Hematopoietic multipotent progenitor cell treated with erythropoietin and hydrocortisone succinate and interleukin-3 and kit ligand, for 6 days (in vitro differentiated cells): ENCODE data around the gene IGF2BP1.
"Not testable (repeated sequence)": the region's sequence is repeated elsewhere in the genome, so short reads cannot be mapped to it uniquely, and the experiment has no call there.

ENCODE experiments used
- DNase-seq: peaks from one replicate; pipeline ENCODE4 v3.0.0-alpha.2; 2015

IGF2BP1 gene

DNA sequence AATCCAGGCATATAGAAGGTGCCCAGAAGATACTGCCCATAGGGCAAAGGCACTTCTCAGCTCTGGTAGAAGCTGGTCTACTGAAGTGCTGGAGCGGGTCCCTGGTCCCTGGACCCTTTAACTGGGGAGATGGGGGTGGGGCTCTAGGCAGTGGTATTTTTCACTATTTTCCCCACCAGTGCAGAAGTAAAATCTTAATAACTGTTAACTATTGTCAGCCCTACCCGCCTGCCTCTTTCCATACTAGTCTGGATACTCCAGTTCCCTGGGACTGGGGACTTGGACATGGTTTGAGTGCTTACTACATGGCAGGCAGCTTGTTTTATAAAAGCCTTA is 24.6 kb downstream of the IGF2BP1 start:
- DNase-seq: no peak

DNA sequence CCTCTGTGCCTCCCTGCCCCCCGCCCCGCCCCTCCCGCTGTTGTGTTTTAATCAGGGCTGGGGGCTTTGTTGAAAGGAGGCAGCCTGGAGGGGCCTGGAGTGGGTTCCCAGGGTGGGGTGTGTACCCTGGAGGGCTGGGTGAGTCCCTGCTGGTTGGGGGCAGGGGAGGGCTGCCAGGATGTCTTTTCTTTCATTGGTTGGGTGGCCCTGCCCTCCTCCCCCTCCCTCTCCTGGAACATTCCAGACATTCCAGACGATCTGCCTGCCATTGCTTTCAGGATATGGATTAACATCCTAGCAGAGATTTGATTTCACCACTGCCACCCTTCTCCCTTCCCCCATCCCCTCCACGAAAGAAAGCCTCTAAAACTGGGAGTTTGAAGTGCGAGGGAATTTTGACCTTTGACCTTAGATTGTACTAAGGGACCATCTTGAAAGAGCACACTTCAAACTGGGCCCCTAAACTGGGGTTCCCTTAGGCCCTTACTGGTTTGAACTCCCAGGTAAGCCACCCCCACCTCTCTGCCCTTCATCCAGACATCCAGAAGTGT is 25.3 kb downstream of the IGF2BP1 start:
- DNase-seq: no peak

DNA sequence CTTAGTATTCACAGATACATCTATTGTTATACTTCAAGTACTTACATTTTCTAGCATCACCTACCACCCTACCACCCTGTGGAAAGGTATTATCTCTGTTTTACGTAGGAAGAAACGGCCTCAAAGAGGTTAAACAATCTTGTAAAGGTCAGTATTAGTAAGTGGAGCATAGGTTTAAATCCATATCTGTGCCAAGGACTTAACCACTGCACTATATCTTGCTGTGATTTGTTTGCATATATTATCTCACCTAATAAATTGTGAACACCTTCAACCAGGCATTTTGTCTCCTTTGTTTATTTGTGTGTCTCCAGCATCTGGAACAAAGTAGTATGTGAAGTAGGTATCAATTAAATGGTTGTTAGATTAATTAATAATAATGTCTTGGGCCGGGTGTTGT is 27.3 kb downstream of the IGF2BP1 start:
- no peak for DNase-seq

DNA sequence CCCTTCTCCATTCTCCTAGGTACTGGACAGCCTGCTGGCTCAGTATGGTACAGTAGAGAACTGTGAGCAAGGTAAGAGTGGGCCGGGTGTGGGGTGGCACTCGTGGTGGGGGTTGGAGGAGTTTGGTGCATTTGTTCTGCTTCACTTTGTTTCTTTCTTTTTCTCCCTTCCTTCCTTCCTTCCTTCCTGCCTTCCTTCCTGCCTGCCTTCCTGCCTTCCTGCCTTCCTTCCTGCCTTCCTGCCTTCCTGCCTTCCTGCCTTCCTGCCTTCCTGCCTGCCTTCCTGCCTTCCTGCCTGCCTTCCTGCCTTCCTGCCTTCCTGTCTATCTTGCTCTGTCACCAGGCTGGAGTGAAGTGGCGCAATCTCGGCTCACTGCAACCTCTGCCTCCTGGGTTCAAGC is 29.3 kb downstream of the IGF2BP1 start:
- DNase-seq: not testable (repeated sequence)

DNA sequence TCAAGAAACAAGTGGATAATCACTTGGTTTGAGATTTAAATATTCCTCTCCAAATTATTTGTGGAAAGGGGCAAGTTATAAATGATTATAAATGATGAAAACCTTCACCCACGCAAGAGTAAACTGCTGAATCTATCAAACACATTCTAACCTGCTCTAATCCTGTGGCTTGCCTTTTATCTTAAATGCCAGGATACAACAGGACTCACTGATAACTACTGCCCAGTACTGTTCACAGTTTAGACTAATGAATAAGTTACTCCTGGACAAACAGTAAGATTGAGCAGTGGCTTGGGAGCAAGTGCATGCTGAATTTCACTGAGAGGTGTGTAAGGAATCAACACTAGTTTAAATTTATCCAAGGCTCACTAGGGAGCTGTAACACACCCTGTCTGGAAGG is 31.1 kb downstream of the IGF2BP1 start:
- DNase-seq: peak; percentile 59

DNA sequence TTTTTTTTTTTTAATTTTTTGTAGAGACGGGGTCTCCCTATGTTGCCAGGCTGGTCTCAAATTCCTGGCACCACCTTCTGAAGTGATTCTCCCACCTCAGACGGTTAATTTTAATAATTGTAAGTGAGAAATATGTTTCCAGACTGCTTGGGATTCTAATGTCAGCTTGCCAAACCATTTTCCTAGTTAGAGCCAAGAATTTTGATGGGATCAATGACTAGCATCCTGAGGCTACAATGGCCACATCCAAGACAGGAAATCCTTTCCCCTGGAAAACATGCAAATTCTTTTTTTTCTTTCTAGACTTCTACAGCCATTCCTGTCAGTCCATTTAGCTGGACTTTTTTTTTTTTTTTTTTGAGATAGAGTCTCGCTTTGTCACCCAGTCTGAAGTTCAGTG is 32.6 kb downstream of the IGF2BP1 start:
- DNase-seq: no peak

DNA sequence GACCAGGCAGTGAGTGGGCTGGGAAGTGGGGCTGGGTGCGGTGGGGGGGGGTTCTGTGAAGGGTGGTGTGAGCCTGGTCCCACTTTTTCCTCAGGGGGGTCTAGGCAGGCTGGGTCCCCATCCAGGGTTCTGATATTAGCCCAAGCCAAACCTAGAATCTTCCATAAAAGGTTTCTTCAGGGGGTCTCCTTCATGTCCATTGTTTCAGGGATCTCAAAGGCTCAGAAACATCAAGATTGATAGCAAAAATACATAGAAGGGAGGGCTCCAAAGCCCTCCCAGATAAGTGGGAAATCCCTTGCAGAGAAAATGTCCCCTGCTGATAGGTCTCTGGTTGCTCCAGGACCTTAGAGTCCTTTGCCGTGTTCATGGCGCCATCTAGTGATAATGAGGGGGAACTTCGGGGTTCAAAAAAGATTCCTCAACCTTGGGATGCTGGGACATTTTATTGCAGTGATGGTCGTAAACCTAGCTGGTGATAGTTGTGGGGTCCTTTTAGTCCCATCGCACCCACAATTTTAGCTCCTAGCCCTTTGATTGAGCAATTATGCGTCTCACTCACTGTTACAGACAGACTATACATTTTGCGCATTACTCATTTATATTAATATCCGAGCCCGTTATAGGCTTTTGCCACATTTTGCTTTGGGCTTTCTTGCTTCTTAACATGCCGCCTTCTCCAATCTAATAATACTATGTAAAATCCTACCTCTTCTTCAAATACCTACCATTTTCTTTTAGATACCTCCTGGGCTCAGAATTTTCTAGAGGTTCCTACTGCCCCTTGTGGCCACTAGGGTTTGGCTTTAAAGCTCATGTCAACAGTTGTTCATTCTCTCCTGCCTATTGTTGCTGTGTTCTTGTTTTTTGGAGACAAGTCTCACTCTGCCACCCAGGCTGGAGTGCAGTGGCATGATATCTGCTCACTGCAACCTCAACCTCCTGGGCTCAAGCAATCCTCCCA is 35.1 kb downstream of the IGF2BP1 start:
- DNase-seq: peak; percentile 88

DNA sequence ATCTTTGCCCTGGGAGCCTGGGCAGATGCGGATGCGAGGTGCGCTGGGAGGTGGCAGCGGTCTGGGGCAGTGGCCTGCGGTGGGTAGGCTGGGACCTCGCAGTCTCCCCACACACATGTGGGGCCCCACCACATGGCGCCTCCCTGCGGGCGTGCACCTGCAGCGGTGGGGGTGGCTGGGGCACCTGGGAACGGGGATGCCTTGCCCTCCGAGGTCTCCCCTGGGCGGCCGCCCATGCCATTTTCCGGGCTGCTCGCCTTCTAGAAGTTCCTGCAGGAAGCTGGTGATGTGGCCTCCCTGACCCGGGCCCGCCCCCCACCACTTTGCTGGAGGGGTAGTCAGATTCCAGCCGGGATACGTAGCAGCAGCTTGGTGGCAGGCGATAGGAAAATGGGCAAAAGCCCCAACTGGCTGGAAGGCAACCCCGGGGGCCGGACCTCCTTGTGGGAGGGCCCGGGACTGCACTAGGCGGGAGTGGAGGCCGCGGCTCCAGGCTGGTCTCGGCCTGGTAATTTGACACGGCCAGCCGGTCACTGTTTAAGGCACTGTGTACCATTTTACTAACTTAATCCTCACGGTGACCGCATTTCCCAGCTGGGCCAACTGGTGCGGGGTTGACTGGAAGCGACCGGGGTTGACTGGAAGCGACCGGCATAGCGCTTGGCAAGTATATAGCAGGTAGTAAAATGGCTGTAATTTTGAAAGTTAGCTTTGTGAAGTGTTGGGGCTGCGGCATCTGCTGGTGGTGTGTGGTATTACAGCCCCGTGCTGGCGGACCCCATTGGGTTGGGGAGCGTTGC is 38.5 kb downstream of the IGF2BP1 start:
- DNase-seq: peak; percentile 56

DNA sequence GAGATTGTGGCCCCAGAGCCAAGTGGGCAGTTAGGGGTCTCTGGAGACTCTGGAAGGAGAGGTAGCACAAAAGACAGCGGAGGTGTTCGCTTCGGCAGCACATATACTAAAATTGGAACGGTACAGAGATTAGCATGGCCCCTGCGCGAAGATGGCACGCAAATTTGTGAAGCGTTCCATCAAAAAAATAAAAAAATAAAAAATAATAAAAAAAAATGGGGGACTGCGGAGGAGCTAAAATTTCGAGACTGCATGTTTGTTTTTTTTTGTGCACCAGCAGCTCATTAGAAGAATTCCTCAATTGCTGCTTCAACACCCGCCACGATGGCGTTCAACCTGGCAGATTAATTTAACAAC is 39.1 kb downstream of the IGF2BP1 start:
- DNase-seq: no peak

DNA sequence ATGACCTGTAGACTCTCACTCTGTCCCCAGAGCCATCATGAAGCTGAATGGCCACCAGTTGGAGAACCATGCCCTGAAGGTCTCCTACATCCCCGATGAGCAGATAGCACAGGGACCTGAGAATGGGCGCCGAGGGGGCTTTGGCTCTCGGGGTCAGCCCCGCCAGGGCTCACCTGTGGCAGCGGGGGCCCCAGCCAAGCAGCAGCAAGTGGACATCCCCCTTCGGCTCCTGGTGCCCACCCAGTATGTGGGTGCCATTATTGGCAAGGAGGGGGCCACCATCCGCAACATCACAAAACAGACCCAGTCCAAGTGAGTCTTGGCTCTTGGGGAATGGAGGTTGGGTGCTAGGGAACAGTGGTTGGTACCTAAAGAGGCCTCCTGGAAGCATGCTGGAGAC is 41.0 kb downstream of the IGF2BP1 start:
- no peak for DNase-seq

DNA sequence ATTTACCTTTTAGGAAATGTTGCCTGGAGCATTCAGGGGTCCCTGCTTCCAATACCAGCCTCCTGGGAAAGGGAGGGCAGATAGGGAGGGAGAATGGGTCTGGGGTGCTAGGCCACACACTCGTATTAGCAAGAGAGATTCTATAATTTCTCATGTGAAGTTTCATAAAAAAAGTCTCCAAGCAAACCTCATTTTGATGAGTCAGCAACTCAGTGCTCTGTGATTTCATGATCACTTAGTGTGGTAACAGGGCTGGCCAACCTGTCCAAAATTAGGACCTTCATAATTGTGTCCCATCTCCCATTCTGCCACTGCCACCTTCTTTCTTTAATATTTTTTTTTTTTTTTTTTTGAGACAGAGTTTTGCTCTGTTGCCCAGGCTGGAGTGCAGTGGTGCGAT is 41.4 kb downstream of the IGF2BP1 start:
- DNase-seq: no peak

DNA sequence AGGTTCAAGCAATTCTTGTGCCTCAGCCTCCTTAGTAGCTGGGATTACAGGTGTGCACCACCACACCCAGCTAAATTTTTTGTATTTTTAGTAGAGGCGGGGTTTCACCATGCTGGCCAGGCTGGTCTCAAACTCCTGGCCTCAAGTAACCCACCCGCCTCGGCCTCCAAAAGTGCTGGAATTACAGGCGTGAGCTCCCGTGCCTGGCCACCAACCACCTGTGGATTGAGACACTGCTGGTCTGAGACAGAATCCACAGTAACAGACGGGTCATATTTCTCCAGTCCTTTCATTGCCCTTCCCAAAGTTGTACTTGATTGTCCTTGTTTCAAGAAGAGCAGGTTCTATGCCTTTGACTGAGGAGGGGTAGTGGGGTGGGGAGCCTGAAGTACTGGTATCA is 42.3 kb downstream of the IGF2BP1 start:
- DNase-seq: not testable (repeated sequence)

DNA sequence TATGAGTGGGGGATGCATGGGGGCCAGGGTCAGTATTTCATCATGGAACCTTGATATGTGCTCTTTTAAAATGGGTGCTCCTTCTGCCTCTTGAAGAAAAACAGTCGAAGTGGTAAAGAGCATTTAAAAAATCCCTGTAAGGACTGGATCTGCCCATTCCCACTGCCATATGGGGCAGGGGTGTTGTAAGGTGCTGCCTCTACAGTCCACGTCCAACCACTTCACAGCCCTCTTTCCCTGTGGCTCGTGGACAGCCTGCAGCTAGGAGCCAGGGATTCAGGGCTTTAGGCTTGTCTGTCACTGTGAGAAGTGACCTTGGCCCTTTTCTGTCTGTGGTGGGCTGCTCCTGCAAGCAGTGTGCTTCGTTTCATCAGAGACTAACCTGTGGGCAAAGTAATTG is 44.3 kb downstream of the IGF2BP1 start:
- DNase-seq: no peak

DNA sequence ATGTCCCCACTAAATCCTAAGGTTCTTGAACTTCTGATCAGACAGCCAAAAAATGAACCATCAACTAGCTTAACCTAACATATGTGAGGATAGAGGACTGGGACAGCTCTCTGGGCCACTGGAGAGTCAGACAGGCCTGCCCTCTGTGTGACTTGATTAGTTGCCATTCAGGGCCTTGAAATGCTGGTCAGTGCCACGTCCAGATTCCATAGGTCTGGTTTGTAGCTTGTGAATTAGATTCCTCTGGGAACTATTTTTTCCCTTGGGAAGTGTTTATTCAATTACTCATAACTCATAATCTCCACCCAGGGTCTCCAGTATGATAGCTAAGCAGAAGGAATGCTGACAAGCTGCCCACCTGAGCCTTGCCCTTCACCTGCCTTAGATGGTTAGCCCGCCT is 48.2 kb downstream of the IGF2BP1 start:
- DNase-seq: no peak

DNA sequence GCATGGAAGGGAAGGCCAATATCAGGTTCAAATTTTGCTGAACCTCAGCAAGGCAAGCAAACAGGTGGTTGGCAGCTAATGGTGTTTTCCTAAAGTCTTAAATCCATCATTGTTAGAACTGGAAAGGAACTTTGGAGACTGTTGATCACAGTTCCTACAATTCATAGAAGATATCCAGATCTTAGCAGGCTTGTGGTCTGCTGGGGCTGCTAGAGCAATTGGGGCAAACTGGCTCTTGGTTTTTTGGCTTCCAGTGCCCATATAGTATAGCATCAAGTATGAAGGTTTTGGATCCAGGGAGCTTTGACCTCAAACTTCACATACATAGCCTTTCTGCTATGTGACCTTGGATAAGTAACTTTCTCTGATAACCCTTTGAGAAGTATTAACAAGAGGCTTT is 49.7 kb downstream of the IGF2BP1 start:
- DNase-seq: no peak

DNA sequence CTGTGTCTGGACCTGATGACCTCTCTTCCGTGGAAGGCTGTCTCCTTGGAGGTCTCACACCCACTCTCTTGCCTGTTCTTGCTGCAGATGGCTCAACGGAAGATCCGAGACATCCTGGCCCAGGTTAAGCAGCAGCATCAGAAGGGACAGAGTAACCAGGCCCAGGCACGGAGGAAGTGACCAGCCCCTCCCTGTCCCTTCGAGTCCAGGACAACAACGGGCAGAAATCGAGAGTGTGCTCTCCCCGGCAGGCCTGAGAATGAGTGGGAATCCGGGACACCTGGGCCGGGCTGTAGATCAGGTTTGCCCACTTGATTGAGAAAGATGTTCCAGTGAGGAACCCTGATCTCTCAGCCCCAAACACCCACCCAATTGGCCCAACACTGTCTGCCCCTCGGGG is 52.1 kb downstream of the IGF2BP1 start:
- DNase-seq: no peak

DNA sequence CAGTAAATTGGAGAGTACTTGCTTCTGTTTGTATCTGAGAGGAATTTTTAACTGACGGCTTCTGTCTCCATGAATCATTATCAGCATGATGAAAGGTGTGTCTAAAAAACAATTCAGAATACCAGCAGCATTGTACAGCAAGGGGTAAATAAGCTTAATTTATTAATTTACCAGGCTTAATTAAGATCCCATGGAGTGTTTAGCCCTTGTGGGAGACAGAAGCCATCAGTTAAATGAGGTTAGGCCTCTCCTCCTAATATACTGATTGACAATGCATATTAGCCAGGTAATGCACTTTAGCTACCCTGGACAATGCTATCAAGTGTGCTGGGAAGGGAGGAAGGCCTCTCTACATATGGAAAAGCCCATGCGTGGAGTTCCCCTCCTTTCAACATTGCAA is 53.4 kb downstream of the IGF2BP1 start:
- no peak for DNase-seq

DNA sequence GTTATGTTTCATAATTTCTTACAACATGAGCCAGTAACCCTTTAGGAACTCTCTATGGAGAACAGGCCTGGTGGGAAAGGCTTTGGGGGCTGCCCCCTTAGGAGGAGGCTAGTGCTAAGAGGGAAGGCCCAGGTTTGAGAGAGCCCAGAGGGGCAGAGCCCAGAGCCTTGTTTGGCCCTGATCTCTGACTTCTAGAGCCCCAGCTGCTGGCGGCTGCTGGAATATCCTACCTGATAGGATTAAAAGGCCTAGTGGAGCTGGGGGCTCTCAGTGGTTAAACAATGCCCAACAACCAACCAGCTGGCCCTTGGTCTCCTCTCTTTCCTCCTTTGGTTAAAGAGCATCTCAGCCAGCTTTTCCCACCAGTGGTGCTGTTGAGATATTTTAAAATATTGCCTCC is 54.1 kb downstream of the IGF2BP1 start:
- DNase-seq: no peak

DNA sequence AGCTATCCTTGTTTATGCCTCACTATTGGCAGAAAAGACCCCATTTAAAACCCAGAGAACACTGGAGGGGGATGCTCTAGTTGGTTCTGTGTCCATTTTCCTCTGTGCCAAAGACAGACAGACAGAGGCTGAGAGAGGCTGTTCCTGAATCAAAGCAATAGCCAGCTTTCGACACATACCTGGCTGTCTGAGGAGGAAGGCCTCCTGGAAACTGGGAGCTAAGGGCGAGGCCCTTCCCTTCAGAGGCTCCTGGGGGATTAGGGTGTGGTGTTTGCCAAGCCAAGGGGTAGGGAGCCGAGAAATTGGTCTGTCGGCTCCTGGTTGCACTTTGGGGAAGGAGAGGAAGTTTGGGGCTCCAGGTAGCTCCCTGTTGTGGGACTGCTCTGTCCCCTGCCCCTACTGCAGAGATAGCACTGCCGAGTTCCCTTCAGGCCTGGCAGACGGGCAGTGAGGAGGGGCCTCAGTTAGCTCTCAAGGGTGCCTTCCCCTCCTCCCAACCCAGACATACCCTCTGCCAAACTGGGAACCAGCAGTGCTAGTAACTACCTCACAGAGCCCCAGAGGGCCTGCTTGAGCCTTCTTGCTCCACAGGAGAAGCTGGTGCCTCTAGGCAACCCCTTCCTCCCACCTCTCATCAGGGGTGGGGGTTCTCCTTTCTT is 56.1 kb downstream of the IGF2BP1 start:
- no peak for DNase-seq

DNA sequence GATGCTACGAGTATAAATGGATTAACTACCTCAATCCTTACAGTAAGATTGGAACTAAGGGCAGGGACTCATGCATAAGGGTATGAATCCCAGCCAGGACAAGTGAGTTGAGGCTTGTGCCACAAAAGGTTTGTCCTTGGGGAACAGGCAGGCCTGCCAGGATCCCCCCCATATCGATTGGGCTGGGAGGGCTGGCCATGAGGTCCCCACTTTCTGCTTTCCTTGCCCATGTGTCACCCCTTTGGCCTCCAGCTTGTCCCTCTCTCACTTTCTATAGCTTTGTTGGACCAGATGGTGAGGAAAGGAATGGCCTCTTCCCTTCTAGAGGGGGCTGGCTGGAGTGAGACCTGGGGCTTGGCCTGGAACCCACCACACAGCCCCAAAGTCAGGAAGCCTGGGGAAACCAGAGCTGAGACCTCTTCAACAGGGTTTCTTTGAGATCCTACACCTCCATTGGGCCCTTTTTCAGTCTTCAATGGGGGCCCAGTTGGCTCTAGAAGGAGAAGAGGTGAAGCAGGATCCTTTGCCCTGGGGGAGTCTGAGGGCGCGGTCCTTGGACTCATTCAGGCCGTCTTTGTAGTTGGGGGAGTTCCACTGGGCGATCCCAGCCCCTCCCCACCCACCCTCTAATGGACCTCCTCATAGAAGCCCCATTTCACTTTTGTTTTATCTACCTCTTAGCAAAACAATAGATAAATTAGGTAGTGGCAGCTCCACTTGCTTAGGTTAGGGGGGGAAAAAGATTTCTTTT is 57.3 kb downstream of the IGF2BP1 start:
- DNase-seq: no peak

DNA sequence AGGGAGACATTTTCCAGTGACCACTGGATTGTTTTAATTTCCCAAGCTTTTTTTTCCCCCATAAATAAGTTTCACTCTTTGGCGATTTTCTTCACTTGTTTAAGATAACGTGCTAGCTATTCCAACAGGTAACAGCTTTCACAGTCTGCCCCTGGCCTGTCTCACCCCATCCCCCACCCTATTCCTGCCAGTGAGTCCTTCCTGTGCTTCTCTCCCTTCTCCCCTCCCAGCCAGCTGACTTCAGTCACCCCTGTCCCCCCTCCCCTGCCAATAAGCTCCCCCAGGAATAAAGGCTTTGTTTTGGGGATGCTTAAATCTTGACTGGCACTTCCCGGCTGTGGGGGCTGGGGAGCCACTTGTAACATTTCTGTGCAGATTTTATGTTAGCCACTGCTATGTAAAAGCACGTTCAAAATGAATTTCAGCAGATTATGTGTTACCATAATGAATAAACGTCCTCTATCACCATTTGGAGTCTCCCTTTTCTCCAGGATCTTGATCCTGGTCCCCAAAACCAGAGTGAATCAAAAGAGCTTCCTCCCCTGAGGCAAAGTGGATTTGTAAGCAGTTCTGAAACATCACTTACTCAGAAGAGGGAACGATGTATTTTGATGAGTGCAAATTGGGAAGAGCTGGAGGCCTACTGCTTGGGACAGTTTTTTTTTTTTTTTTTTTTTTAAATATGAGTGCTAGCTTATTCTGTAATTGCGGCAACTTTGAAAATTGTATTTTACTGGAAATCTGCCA is 58.2 kb downstream of the IGF2BP1 start:
- no peak for DNase-seq

DNA sequence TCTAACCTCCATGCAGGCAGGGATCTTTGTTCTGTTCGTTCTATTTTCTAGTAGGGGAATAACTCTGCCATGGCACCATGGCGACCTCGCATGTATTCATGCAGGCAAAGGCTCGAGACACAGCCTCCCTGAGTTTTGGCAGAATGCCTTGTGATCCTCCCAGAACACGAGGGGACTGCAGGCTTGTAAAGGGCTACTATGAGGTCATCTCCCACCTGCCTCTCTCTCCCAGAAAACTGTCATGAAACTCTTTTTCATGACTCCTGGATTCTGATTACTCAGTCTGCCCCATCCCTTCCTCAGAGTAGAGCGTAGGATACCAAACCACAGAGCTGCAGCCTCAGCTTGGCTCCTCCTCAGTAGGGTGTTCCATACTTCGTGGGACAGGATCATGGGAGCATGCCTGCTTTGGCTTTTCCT is 64.3 kb downstream of the IGF2BP1 start:
- no peak for DNase-seq
